Large intestine (tissue), 3 donors: ENCODE data around the gene DERL2. TPM values are rescaled to one million over a fixed set of nuclear protein-coding genes. Genes with fewer than 3 reads are reported as not detected.

ENCODE experiments used
- DNase-seq, 2 donors: peaks; one replicate each; pipeline versions ENCODE4 v3.0.0 to v3.0.0-alpha.2; 2013
- H3K27ac ChIP-seq: one replicate; pipeline ENCODE4 v1.5.1; 2013; ENCODE audit warnings: low read length
- H3K27me3 ChIP-seq: 2 replicates; pipeline ENCODE4 v1.6.1; 2013; ENCODE audit warnings: low read length; ENCODE audit not compliant: control insufficient read depth, insufficient read depth
- H3K36me3 ChIP-seq: 2 replicates; pipeline ENCODE4 v1.6.1; 2013; ENCODE audit warnings: low read length; ENCODE audit not compliant: control insufficient read depth, insufficient read depth
- H3K4me1 ChIP-seq: one replicate; pipeline ENCODE4 v1.6.1; 2013; ENCODE audit warnings: low read length; ENCODE audit not compliant: control insufficient read depth, insufficient read depth
- H3K4me3 ChIP-seq: one replicate; pipeline ENCODE4 v1.5.1; 2013; ENCODE audit warnings: low read length
- H3K9me3 ChIP-seq: one replicate; pipeline ENCODE4 v1.6.1; 2013; ENCODE audit warnings: mild to moderate bottlenecking, low read depth, low read length, moderate library complexity; ENCODE audit not compliant: control insufficient read depth
- WGBS: methylation state at CpG from one replicate; pipeline ENCODE4 v1.1.5; 2013; ENCODE audit warnings: low lambda C conversion rate; ENCODE audit not compliant: insufficient coverage; 5-methylcytosine and 5-hydroxymethylcytosine counted together
- polyA plus RNA-seq: library from polyadenylated mRNA; unstranded; fragments of 120-200 nt; gene quantifications from one replicate; pipeline ENCODE4 v1.2.1, GENCODE V29; 2013

The DERL2 gene
- polyA plus RNA-seq, 1 donor: 65.4 TPM

- no peaks in the 10 kb centered on the region for H3K9me3 ChIP-seq
- WGBS: 98% methylated on average over 4 of the region's 4 CpGs
- H3K27me3 ChIP-seq: peaks cover 42% of the 10 kb centered on the region
- H3K36me3 ChIP-seq: no peaks in the 10 kb centered on the region
- DNase-seq: no peak
- no peak overlapping the region for H3K4me3 ChIP-seq
- H3K4me1 ChIP-seq: peaks cover 3% of the 10 kb centered on the region
- no peak overlapping the region for H3K27ac ChIP-seq
These were observed 16.6 kb upstream of the DERL2 start for GRCh38 chr17:5502552-5502951.

- DNase-seq: no peak
- Histone ChIP-seq H3K4me1 (peaks cover 3% of the 10 kb centered on the region), H3K4me3 (no peak overlapping the region), H3K9me3 (no peaks in the 10 kb centered on the region), H3K27ac (no peak overlapping the region), H3K27me3 (peaks cover 44% of the 10 kb centered on the region), H3K36me3 (no peaks in the 10 kb centered on the region)
- WGBS: no CpG with 5 or more reads among the region's 8 CpGs
These were observed 15.7 kb upstream of the DERL2 start for GRCh38 chr17:5501685-5502084.

GRCh38 chr17:5500589-5501391, 14.8 kb upstream of the DERL2 start:
- no peaks in the 10 kb centered on the region for H3K36me3 ChIP-seq
- H3K4me3 ChIP-seq: peak overlapping the region; percentile 56
- DNase-seq: peak; percentile 78 to 79
- H3K9me3 ChIP-seq: no peaks in the 10 kb centered on the region
- peaks cover 3% of the 10 kb centered on the region for H3K4me1 ChIP-seq
- H3K27ac ChIP-seq: peak overlapping the region; percentile 58
- WGBS: no CpG with 5 or more reads among the region's 67 CpGs
- H3K27me3 ChIP-seq: peaks cover 47% of the 10 kb centered on the region

GRCh38 chr17:5500247-5500588, 14.2 kb upstream of the DERL2 start:
- peak overlapping the region; percentile 56 for H3K4me3 ChIP-seq
- DNase-seq: no peak
- H3K4me1 ChIP-seq: peaks cover 3% of the 10 kb centered on the region
- WGBS: no CpG with 5 or more reads among the region's 18 CpGs
- no peak overlapping the region for H3K27ac ChIP-seq
- peaks cover 47% of the 10 kb centered on the region for H3K27me3 ChIP-seq
- H3K9me3 ChIP-seq: no peaks in the 10 kb centered on the region
- no peaks in the 10 kb centered on the region for H3K36me3 ChIP-seq

GRCh38 chr17:5499476-5500231, 13.7 kb upstream of the DERL2 start:
- peak in 1 of 2 donors; percentile 9 for DNase-seq
- H3K4me3 ChIP-seq: peak overlapping the region; percentile 56
- no peak overlapping the region for H3K27ac ChIP-seq
- peaks cover 3% of the 10 kb centered on the region for H3K4me1 ChIP-seq
- WGBS: no CpG with 5 or more reads among the region's 44 CpGs
- peaks cover 49% of the 10 kb centered on the region for H3K27me3 ChIP-seq
- no peaks in the 10 kb centered on the region for H3K9me3 ChIP-seq
- H3K36me3 ChIP-seq: no peaks in the 10 kb centered on the region

- H3K4me1 ChIP-seq: no peaks in the 10 kb centered on the region
- peaks cover 8% of the 10 kb centered on the region for H3K27me3 ChIP-seq
- H3K27ac ChIP-seq: no peak overlapping the region
- whole genome bisulfite sequencing: 100% methylated on average over 1 of the region's 2 CpGs
- peaks cover 2% of the 10 kb centered on the region for H3K9me3 ChIP-seq
- no peak overlapping the region for H3K4me3 ChIP-seq
- DNase-seq: no peak
- peaks cover 19% of the 10 kb centered on the region for H3K36me3 ChIP-seq
These were observed 7.0 kb upstream of the DERL2 start for GRCh38 chr17:5492970-5493369.

- H3K27ac ChIP-seq: no peak overlapping the region
- H3K4me1 ChIP-seq: peaks cover 6% of the 10 kb centered on the region
- no peak for DNase-seq
- 100% methylated on average over 2 of the region's 8 CpGs for WGBS
- H3K36me3 ChIP-seq: peaks cover 23% of the 10 kb centered on the region
- H3K9me3 ChIP-seq: peaks cover 2% of the 10 kb centered on the region
- no peaks in the 10 kb centered on the region for H3K27me3 ChIP-seq
- no peak overlapping the region for H3K4me3 ChIP-seq
These were observed 2.8 kb upstream of the DERL2 start for GRCh38 chr17:5488752-5489151.

- H3K9me3 ChIP-seq: no peaks in the 10 kb centered on the region
- H3K27me3 ChIP-seq: no peaks in the 10 kb centered on the region
- peaks cover 37% of the 10 kb centered on the region for H3K36me3 ChIP-seq
- peak; percentile 98 to 99 for DNase-seq
- peaks cover 6% of the 10 kb centered on the region for H3K4me1 ChIP-seq
- H3K27ac ChIP-seq: peak within 1 kb of the TSS; percentile 97
- peak within 1 kb of the TSS; percentile 99 for H3K4me3 ChIP-seq
- WGBS: 0% methylated on average over 3 of the region's 77 CpGs
These were observed 487 bp upstream of the DERL2 start, which contains the start of gene MIS12 for GRCh38 chr17:5486206-5487124. Gene MIS12, plus strand, starts transcription at chr17:5486566. Its CDS starts 2,297 bp downstream, at chr17:5488863.

- no peak overlapping the region for H3K4me3 ChIP-seq
- no peaks in the 10 kb centered on the region for H3K27me3 ChIP-seq
- WGBS: no CpG with 5 or more reads among the region's 4 CpGs
- H3K9me3 ChIP-seq: no peaks in the 10 kb centered on the region
- DNase-seq: no peak
- no peak overlapping the region for H3K27ac ChIP-seq
- H3K36me3 ChIP-seq: peaks cover 62% of the 10 kb centered on the region
- H3K4me1 ChIP-seq: no peaks in the 10 kb centered on the region
These were observed 4.5 kb downstream of the DERL2 start for GRCh38 chr17:5481451-5481850.

- Histone ChIP-seq H3K36me3 (peaks cover 62% of the 10 kb centered on the region), H3K4me1 (no peaks in the 10 kb centered on the region), H3K4me3 (no peak overlapping the region), H3K9me3 (no peaks in the 10 kb centered on the region), H3K27ac (no peak overlapping the region), H3K27me3 (no peaks in the 10 kb centered on the region)
- WGBS: 100% methylated on average over 1 of the region's 6 CpGs
- DNase-seq: no peak
These were observed 5.0 kb downstream of the DERL2 start for GRCh38 chr17:5480962-5481361.
